ENCODE results near the gene CDCA3. TPM values are rescaled to one million over a fixed set of nuclear protein-coding genes. Genes with fewer than 3 reads are reported as not detected.
A peak's percentile ranks its signal among the peaks of the same experiment; 100 is the strongest.
"Not testable (repeated sequence)": the region's sequence is repeated elsewhere in the genome, so short reads cannot be mapped to it uniquely, and the experiment has no call there.

CDCA3 gene
- total RNA-seq, 1 experiment from 2014 or later, result 57.1 TPM

DNA sequence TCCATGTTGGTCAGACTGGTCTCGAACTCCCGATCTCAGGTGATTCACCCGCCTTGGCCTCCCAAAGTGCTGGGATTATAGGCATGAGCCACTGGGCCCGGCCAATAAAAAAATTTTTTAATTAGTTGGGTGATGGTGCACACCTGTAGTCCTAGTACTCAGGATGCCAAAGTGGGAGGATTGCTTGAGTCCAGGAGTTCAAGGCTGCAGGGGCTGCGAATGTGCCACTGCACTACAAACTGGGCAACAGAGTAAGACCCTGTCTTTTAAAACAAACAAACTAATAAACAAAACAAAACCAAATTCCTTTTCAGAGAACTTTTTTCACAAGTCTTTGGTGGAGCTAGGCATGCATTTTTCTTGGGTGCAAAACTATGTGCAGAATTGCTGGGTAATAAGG is 32.2 kb upstream of the CDCA3 start:
- no peaks in the 10 kb centered on the region for H3K36me3 Mint-ChIP-seq (ENCODE audit: insufficient read depth, unreplicated experiment)
- no peak overlapping the region for H3K4me3 Mint-ChIP-seq (ENCODE audit: low read depth, unreplicated experiment)
- H3K27me3 Mint-ChIP-seq (ENCODE audit: unreplicated experiment), result no peaks in the 10 kb centered on the region
- no peak overlapping the region for H3K27ac Mint-ChIP-seq (ENCODE audit: unreplicated experiment)
- TF ChIP-seq, protein P1, sequence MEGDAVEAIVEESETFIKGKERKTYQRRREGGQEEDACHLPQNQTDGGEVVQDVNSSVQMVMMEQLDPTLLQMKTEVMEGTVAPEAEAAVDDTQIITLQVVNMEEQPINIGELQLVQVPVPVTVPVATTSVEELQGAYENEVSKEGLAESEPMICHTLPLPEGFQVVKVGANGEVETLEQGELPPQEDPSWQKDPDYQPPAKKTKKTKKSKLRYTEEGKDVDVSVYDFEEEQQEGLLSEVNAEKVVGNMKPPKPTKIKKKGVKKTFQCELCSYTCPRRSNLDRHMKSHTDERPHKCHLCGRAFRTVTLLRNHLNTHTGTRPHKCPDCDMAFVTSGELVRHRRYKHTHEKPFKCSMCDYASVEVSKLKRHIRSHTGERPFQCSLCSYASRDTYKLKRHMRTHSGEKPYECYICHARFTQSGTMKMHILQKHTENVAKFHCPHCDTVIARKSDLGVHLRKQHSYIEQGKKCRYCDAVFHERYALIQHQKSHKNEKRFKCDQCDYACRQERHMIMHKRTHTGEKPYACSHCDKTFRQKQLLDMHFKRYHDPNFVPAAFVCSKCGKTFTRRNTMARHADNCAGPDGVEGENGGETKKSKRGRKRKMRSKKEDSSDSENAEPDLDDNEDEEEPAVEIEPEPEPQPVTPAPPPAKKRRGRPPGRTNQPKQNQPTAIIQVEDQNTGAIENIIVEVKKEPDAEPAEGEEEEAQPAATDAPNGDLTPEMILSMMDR (IDR thresholded peaks at IDR 0.05; ENCODE audit: unreplicated experiment), result no peak
- H3K4me1 Mint-ChIP-seq (ENCODE audit: low read depth, unreplicated experiment), result peaks cover 23% of the 10 kb centered on the region
- no peak for DNase-seq
- no peaks in the 10 kb centered on the region for H3K9me3 Mint-ChIP-seq (ENCODE audit: low read depth, unreplicated experiment)
- no TSS peak for BruUV-seq (replicated peaks)
- CTCF ChIA-PET, result no interaction called here
- intact Hi-C loops (cut with micrococcal nuclease; ENCODE audit: unreplicated experiment), result no loop called here

DNA sequence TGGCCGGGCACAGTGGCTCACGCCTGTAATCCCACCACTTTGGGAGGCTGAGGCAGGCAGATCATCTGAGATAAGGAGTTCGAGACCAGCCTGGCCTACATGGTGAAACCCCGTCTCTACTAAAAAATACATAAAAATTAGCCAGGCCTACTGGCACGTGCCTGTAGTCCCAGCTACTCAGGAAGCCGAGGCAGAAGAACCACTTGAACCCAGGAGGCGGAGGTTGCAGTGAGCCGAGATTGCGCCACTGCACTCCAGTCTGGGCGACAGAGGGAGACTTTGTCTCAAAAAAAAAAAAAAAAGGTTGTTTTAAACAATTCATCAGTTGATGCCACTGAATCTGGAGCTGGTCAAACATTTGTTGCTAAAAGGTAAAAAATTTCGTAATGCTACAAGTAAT is 28.7 kb upstream of the CDCA3 start:
- H3K4me1 Mint-ChIP-seq (ENCODE audit: low read depth, unreplicated experiment); H3K27me3 Mint-ChIP-seq (ENCODE audit: unreplicated experiment); DNase-seq; H3K36me3 Mint-ChIP-seq (ENCODE audit: insufficient read depth, unreplicated experiment); H3K4me3 Mint-ChIP-seq (ENCODE audit: low read depth, unreplicated experiment); H3K27ac Mint-ChIP-seq (ENCODE audit: unreplicated experiment); BruUV-seq (replicated peaks); intact Hi-C loops (cut with micrococcal nuclease; ENCODE audit: unreplicated experiment); H3K9me3 Mint-ChIP-seq (ENCODE audit: low read depth, unreplicated experiment): not testable (repeated sequence)
- CTCF ChIA-PET, result interaction anchor here (0.6 to 2.0 kb wide), 4 partner anchors 8 to 309 kb away, joined by 3 to 11 read pairs (median 6); no protein-coding TSS in a partner anchor

DNA sequence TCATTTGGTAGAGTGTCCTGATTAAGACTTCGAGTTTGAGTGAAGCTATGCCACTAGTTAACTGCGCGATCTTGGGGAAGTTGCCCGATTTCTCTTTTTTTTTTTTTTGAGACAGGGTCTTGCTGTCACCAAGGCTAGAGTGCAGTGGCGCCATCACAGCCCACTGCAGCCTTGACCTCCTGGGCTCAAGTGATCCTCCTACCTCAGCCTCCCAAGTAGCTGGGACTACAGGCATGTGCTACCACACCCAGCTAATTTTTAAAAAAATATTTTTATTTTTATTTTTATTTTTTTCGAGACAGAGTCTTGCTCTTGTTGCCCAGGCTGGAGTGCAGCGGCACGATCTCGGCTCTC is 22.9 kb upstream of the CDCA3 start:
- BruUV-seq (replicated peaks); DNase-seq; intact Hi-C loops (cut with micrococcal nuclease; ENCODE audit: unreplicated experiment); H3K9me3 Mint-ChIP-seq (ENCODE audit: low read depth, unreplicated experiment); H3K27me3 Mint-ChIP-seq (ENCODE audit: unreplicated experiment): not testable (repeated sequence)
- Mint-ChIP-seq H3K4me1 (ENCODE audit: low read depth, unreplicated experiment) (peaks cover 34% of the 10 kb centered on the region), H3K36me3 (ENCODE audit: insufficient read depth, unreplicated experiment) (peaks cover 56% of the 10 kb centered on the region), H3K27ac (ENCODE audit: unreplicated experiment) (peak overlapping the region; percentile 89), H3K4me3 (ENCODE audit: low read depth, unreplicated experiment) (peak overlapping the region; percentile 99)
- CTCF ChIA-PET, result interaction anchor here (0.5 to 0.9 kb wide), 2 partner anchors 91 to 131 kb away, joined by 3 read pairs; no protein-coding TSS in a partner anchor

DNA sequence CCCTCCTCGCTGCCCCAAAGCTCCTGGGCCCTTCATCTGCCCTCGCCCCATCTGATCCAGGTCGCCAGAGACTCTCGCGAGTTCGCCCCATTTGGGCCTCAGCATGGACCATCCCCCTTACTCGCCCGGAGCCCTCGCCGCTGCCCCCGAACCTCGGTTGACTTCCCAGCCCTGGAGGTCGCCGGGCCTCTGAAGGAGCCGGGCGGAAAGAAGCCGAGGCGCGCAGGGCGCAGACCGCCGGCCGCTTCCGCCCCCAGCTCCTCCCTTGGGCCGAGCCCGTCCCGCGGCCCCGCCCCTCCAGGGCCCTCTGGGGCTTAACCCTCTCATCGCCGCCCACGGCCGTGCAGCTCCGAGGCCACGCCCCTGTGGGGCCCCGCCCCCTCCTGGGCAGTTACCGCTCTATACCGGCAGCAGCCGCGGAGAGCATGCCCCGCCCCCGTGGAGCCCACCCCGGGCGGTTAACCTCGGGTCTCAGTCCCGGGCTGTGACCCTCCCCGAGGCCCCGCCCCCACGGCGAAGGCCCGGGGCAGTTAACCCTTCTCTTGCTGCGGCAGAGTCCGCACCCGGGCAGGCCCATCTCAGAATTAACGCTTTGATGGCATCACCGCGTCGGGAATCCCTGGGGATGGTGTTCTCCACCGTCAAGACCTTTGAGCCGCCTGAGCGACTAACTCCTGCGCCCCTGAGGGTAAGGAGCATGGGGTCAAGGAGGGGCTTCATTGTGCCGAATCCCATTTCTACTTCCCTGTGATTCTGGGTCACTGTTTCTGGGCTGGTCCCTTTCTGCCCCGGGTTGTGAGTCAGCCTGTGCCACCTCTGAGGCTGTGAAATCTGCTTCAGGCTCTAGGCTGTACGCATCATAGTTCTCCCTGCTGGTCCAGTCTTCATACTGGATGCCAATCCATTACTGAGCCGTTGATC is 22.3 kb upstream of the CDCA3 start, which contains the start of gene SPSB2:
TSS of gene SPSB2 (minus strand) at position 210 of the 921 bp plus-strand sequence. CDS start 402 bp downstream, outside the sequence.
- BruUV-seq (replicated peaks), result no TSS peak
- Mint-ChIP-seq H3K4me3 (ENCODE audit: low read depth, unreplicated experiment) (peak within 1 kb of the TSS; percentile 99), H3K27ac (ENCODE audit: unreplicated experiment) (peak within 1 kb of the TSS; percentile 89), H3K27me3 (ENCODE audit: unreplicated experiment) (no peaks in the 10 kb centered on the region), H3K9me3 (ENCODE audit: low read depth, unreplicated experiment) (no peaks in the 10 kb centered on the region), H3K36me3 (ENCODE audit: insufficient read depth, unreplicated experiment) (peaks cover 63% of the 10 kb centered on the region), H3K4me1 (ENCODE audit: low read depth, unreplicated experiment) (peaks cover 41% of the 10 kb centered on the region)
- TF ChIP-seq, protein P1 (IDR thresholded peaks at IDR 0.05; ENCODE audit: unreplicated experiment), result no peak
- CTCF ChIA-PET, result interaction anchor here (0.9 to 3.1 kb wide), 12 partner anchors 8 to 132 kb away, joined by 3 to 31 read pairs (median 10); partner anchors contain the start of genes C12orf57, CDCA3, LRRC23 and RNU7-1
- peak; percentile 99 for DNase-seq
- intact Hi-C loops (cut with micrococcal nuclease; ENCODE audit: unreplicated experiment), result no loop called here
